ENCODE measurements around the gene MAP3K8. TPM values are rescaled to one million over a fixed set of nuclear protein-coding genes. Genes with fewer than 3 reads are reported as not detected.

Gene MAP3K8
- total and polyA plus RNA-seq, 8 donors: 2.2 to 38.7 (median 13.3) TPM

- H3K27me3 ChIP-seq: no peaks in the 10 kb centered on the region
- intact Hi-C loops (cut with DNase I; ENCODE audit: low total_unique reads): no loop called here
- 85 to 90% (median 88%) methylated on average over 12 of the region's 12 CpGs for WGBS, 5 donors
- no peak overlapping the region for H3K4me3 ChIP-seq
- peak overlapping the region; percentile 45 to 99 (median 96) for H3K27ac ChIP-seq
- H3K36me3 ChIP-seq: no peaks in the 10 kb centered on the region
- TF ChIP-seq EP300 (IDR thresholded peaks at IDR 0.05) (no peak), CTCF (IDR thresholded peaks at IDR 0.05) (no peak), POLR2AphosphoS5 (IDR thresholded peaks at IDR 0.05) (no peak), POLR2A (IDR thresholded peaks at IDR 0.05) (no peak)
- no peak for DNase-seq
- H3K4me1 ChIP-seq: peaks cover 12 to 42% (median 27%) of the 10 kb centered on the region in 4 donors
- no peaks in the 10 kb centered on the region for H3K9me3 ChIP-seq
Observed at GRCh38 chr10:30430544-30431298, 3.3 kb upstream of the MAP3K8 start.

DNA sequence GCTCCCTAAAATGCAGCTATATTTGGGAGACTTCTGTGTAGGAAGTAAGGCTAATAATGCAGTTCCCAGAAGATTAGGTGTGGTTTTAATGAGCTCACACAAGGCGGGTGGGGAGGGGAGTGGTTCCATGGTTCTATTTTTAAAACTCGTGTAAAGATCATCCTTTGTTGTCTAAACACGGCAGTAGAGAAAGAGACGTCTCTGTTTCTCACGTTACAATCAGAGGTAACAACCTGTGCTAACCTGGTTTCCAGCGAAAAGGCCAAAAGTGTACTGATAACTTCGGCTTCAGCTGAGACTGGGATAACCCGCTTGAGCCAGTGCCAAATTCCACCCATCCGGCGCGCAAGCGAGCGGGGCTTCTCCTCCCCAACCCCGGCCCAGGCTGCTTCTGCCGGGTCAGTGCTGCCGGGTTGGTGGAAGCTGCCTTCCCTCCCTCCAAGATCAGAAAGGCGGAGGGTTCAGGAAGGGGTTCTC, 2.5 kb upstream of the MAP3K8 start:
- WGBS, 5 donors: 18 to 31% (median 24%) methylated on average over 16 to 17 of the region's 17 CpGs
- intact Hi-C loops (cut with DNase I; ENCODE audit: low total_unique reads): no loop called here

GRCh38 chr10:30432622-30433305, 1.2 kb upstream of the MAP3K8 start:
- DNase-seq: no peak
- H3K9me3 ChIP-seq: no peaks in the 10 kb centered on the region
- WGBS, 5 donors: 38 to 46% (median 40%) methylated on average over 30 to 35 of the region's 35 CpGs
- intact Hi-C loops (cut with DNase I; ENCODE audit: low total_unique reads): no loop called here
- H3K27me3 ChIP-seq: no peaks in the 10 kb centered on the region
- H3K4me3 ChIP-seq: peak overlapping the region; percentile 81 to 94 (median 92)
- H3K36me3 ChIP-seq: peaks cover 0 to 6% (median 0%) of the 10 kb centered on the region in 4 donors
- TF ChIP-seq CTCF (IDR thresholded peaks at IDR 0.05): no peak
- TF ChIP-seq EP300 (IDR thresholded peaks at IDR 0.05): no peak
- TF ChIP-seq POLR2A (IDR thresholded peaks at IDR 0.05): no peak
- no peak for TF ChIP-seq POLR2AphosphoS5 (IDR thresholded peaks at IDR 0.05)
- H3K4me1 ChIP-seq: peaks cover 32 to 58% (median 40%) of the 10 kb centered on the region in 4 donors
- H3K27ac ChIP-seq: peak overlapping the region; percentile 96 to 99 (median 99)

More for the DNA sequence above, 2.5 kb upstream of the MAP3K8 start:
- Histone ChIP-seq H3K4me3 (peak overlapping the region in 1 of 4 donors; percentile 4), H3K27me3 (no peaks in the 10 kb centered on the region), H3K36me3 (no peaks in the 10 kb centered on the region), H3K4me1 (peaks cover 19 to 49% (median 31%) of the 10 kb centered on the region in 4 donors), H3K27ac (peak overlapping the region; percentile 45 to 99 (median 96)), H3K9me3 (no peaks in the 10 kb centered on the region)
- TF ChIP-seq POLR2A (IDR thresholded peaks at IDR 0.05) (no peak), POLR2AphosphoS5 (IDR thresholded peaks at IDR 0.05) (peak in 2 of 3 donors; percentile 39 to 66), CTCF (IDR thresholded peaks at IDR 0.05) (no peak), EP300 (IDR thresholded peaks at IDR 0.05) (no peak)
- peak; percentile 46 to 86 for DNase-seq

GRCh38 chr10:30433306-30433729, 666 bp upstream of the MAP3K8 start:
- H3K27me3 ChIP-seq: no peaks in the 10 kb centered on the region
- intact Hi-C loops (cut with DNase I; ENCODE audit: low total_unique reads): no loop called here
- H3K9me3 ChIP-seq: no peaks in the 10 kb centered on the region
- TF ChIP-seq POLR2AphosphoS5 (IDR thresholded peaks at IDR 0.05) (peak; percentile 5 to 38 (median 25)), EP300 (IDR thresholded peaks at IDR 0.05) (no peak)
- 0 to 1% (median 0%) methylated on average over 11 to 32 of the region's 32 CpGs for WGBS, 5 donors
- peaks cover 38 to 58% (median 46%) of the 10 kb centered on the region in 4 donors for H3K4me1 ChIP-seq
- peak overlapping the region; percentile 81 to 94 (median 92) for H3K4me3 ChIP-seq
- DNase-seq: peak; percentile 80 to 94
- peaks cover 0 to 7% (median 0%) of the 10 kb centered on the region in 4 donors for H3K36me3 ChIP-seq
- H3K27ac ChIP-seq: peak overlapping the region; percentile 96 to 99 (median 99)

Data from stomach (tissue), 9 donors.